SH-SY5Y (cell line): Measurements from ENCODE around the gene RNF133.

ENCODE experiments used
- GATA2 ChIP-seq: IDR thresholded peaks from 2 replicates; pipeline ENCODE4 v1.6.1; 2011; ENCODE audit warnings: mild to moderate bottlenecking, low read depth, low read length
- GATA3 ChIP-seq: IDR thresholded peaks from 2 replicates; pipeline ENCODE4 v1.6.1; 2011; ENCODE audit warnings: low read depth, mild to moderate bottlenecking, low read length, moderate library complexity

GRCh38 chr7:122682815-122683550, 15.9 kb downstream of the RNF133 start:
- TF ChIP-seq GATA2, result no peak
- TF ChIP-seq GATA3, result no peak
